ENCODE measurements around the gene PFAS. TPM values are rescaled to one million over a fixed set of nuclear protein-coding genes. Genes with fewer than 3 reads are reported as not detected.

The PFAS gene, protein sequence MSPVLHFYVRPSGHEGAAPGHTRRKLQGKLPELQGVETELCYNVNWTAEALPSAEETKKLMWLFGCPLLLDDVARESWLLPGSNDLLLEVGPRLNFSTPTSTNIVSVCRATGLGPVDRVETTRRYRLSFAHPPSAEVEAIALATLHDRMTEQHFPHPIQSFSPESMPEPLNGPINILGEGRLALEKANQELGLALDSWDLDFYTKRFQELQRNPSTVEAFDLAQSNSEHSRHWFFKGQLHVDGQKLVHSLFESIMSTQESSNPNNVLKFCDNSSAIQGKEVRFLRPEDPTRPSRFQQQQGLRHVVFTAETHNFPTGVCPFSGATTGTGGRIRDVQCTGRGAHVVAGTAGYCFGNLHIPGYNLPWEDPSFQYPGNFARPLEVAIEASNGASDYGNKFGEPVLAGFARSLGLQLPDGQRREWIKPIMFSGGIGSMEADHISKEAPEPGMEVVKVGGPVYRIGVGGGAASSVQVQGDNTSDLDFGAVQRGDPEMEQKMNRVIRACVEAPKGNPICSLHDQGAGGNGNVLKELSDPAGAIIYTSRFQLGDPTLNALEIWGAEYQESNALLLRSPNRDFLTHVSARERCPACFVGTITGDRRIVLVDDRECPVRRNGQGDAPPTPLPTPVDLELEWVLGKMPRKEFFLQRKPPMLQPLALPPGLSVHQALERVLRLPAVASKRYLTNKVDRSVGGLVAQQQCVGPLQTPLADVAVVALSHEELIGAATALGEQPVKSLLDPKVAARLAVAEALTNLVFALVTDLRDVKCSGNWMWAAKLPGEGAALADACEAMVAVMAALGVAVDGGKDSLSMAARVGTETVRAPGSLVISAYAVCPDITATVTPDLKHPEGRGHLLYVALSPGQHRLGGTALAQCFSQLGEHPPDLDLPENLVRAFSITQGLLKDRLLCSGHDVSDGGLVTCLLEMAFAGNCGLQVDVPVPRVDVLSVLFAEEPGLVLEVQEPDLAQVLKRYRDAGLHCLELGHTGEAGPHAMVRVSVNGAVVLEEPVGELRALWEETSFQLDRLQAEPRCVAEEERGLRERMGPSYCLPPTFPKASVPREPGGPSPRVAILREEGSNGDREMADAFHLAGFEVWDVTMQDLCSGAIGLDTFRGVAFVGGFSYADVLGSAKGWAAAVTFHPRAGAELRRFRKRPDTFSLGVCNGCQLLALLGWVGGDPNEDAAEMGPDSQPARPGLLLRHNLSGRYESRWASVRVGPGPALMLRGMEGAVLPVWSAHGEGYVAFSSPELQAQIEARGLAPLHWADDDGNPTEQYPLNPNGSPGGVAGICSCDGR (N-terminal part only)
- 18.9 and 28.9 TPM in 2 replicates for total RNA-seq

DNA sequence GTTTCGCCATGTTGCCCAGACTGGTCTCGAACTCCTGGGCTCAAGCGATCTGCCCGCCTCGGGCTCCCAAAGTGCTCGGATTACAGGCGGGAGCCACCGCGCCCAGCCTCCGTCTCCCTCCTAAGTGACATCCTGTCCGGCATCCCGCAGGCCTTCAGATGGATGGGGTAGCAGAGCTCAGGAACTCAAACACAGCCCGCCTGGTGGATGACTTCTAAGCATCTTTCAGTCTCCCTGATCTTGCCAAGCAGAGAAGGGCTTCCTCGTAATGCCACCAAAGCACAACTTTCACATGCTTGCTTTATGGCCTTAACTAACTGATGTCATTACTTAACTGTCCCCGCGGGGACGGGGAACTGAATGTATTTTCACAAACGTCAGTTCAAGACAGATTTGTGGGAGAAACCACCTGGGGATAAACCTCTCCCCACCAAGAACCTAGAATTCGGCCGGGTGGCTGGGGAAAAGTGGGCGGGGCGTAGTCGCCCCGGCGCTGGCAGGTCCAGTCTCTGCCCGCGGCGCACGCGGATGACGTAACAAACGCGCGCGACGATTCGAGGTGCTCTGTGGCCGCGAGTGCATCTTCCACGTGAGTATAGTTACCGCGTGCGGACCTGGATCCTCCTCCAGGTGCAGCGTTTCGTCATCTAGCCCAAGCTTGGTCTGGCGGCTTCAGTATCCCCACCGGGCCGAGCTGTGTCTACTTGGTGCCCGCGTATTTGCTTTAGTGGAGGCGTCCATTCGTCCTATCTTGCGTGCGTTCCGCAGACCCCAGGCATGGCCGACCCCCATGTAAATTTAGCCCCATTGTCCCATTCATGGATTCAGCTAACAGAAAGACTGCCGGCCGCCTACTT is at the start of gene PFAS:
PFAS (plus strand) TSS at position 539 of the 857 bp plus-strand sequence. CDS start 4,649 bp downstream, outside the sequence.

DNA sequence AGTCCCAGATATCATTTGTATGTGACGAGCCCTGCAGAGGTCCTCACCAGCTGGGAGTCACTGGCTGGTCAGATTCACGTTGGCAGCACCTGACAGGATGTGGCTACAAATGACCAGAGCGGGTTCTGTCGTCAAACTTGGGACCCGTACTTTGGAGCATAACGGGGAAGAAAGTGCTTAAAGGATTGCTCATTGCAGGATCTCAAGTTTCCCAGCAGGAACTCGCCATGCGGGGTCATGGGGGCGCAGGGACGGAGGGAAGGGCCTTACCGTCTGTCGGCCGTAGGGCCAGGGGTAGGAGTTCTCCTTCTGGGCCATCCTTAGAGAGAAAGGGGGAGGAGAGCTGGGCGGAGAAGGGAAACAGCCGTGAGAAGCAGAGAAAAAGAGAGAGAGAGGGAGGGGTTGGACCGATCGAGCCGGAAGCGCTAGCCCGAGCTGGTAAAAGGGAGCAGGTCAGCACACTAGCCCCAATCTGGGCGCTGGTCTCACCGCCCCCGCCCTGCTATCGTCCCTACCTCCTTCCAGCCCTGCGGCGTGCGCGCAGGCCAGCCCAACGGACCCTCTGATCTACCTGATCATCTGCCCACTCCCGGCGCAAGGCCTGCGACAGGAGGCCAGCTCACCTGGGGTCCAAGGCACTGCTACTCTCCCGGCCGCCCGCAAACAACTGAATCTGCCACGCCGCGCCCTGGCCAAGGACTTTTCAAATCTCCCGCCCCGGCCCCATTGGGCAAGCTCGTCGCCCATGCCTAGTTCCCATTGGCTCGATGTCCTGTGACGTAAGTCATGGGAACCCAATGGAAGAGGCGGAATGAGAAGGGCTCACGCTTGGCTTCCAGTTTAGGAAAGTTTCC is 39.0 kb upstream of the PFAS start, which contains the start of gene AURKB:
AURKB (minus strand) TSS at position 669 of the 854 bp plus-strand sequence; CDS start at position 318, 351 bp downstream.

DNA sequence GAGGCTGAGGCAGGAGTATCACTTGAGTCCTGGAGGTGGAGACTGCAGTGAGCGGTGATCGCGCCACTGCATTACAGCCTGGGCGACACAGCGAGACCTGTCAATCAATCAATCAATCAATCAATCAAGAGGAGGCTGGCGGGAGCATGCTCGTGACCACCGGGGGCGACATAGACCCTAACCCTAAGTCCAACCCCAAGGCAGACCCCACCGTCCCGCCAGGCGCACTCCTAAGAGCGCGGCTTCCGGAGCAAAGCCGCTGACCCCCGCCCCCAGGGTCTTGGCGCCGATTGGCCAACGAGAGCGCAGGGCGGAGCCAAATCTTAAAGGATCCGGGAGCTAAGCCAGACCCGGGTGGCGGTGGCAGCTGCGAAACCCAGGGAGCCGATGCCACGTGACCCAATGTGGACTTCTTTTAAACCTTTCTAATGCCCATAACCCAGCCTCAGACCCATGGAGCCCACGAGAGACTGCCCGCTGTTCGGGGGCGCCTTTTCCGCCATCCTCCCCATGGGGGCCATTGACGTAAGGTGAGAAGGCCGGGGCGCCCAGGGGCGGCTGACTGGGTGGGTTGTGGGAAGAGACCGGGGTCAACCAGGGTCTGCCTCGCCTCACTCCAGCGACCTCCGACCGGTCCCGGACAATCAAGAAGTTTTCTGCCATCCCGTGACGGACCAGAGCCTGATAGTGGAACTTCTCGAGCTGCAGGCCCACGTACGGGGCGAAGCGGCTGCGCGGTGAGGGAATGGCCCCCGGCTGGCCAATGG is 39.4 kb downstream of the PFAS start, which contains the start of gene RANGRF:
RANGRF (plus strand) TSS at position 335 of the 767 bp plus-strand sequence; CDS start at position 454, 119 bp downstream.

Other genes with a start within 250 kb of the PFAS start
- not detected in 2 replicates for gene GUCY2D, start 246.7 kb upstream of the PFAS start, total RNA-seq
- gene ALOX15B, start 210.2 kb upstream of the PFAS start, total RNA-seq, result not detected in 2 replicates
- not detected in 2 replicates for gene ALOX12B, start 161.6 kb upstream of the PFAS start, total RNA-seq
- gene ALOXE3, start 130.8 kb upstream of the PFAS start, total RNA-seq, result not detected in 2 replicates
- not detected in 2 replicates for gene HES7, start 125.2 kb upstream of the PFAS start, total RNA-seq
- 9.1 and 17.7 TPM in 2 replicates for gene PER1, start 96.9 kb upstream of the PFAS start, total RNA-seq
- gene VAMP2, start 86.3 kb upstream of the PFAS start, total RNA-seq, result 4.9 and 5.3 TPM in 2 replicates
- gene TMEM107, start 72.9 kb upstream of the PFAS start, total RNA-seq, result 13.4 and 22.3 TPM in 2 replicates
- 9.3 and 10.8 TPM in 2 replicates for gene BORCS6, start 59.1 kb upstream of the PFAS start, total RNA-seq
- gene AURKB, start 38.7 kb upstream of the PFAS start, total RNA-seq, result 23.2 and 37.6 TPM in 2 replicates
- 5.3 and 14.3 TPM in 2 replicates for gene CTC1, start 1.2 kb upstream of the PFAS start, total RNA-seq
- gene RANGRF, start 39.4 kb downstream of the PFAS start, total RNA-seq, result 7.8 and 8.8 TPM in 2 replicates
- gene SLC25A35, start 46.1 kb downstream of the PFAS start, total RNA-seq, result 0.32 and 0.94 TPM in 2 replicates
- 29.5 and 30.0 TPM in 2 replicates for gene ARHGEF15, start 61.0 kb downstream of the PFAS start, total RNA-seq
- gene ODF4, start 90.6 kb downstream of the PFAS start, total RNA-seq, result not detected in 2 replicates
- gene RPL26, start 133.9 kb downstream of the PFAS start, total RNA-seq, result 2,945 and 3,888 TPM in 2 replicates
- under 0.01 TPM in 1 of 2 replicates, not detected in the other for gene RNF222, start 148.5 kb downstream of the PFAS start, total RNA-seq
- gene NDEL1, start 186.6 kb downstream of the PFAS start, total RNA-seq, result 23.0 and 54.9 TPM in 2 replicates